ENCODE data around the gene NLGN1.
"Not testable (repeated sequence)": the region's sequence is repeated elsewhere in the genome, so short reads cannot be mapped to it uniquely, and the experiment has no call there.

NLGN1 gene

GRCh38 chr3:173397161-173398110, at the start of gene NLGN1:
Gene NLGN1, plus strand, starts transcription at chr3:173397744.
- DNase-seq (ENCODE audit: low read depth, low spot score) = peak; percentile 92

DNA sequence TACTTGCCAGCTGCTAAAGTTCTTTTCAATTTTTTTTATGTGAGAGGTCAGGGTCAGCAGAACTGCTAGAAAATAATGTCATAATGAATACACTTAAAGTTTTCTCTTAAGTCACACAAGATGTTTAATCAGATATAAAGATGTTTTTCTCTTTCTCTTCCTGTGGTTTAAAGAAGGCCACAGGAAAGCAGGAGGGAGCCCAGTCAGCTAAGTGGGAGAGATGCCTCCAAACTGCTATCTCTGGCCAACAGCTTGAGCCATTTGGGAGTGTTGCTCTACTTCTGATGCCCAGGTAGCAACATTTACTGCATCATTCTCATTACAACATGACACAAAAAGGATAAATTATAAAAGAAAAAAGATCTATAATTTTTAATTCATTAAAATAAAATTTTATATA, 45.7 kb upstream of the NLGN1 start:
- DNase-seq (ENCODE audit: low read depth, low spot score) = no peak

DNA sequence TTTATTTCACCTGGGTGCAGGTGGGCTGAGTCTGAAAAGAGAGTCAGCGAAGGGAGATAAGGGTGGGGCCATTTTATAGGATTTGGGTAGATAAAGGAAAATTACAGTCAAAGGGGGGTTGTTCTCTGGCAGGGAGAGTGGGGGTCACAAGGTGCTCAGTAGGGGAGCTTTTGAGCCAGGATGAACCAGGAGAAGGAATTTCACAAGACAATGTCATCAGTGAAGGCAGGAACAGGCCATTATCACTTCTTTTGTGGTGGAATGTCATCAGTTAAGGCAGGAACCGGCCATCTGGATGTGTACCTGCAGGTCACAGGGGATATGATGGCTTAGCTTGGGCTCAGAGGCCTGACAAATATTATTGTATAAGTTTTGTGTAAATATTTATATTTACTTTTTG, 44.4 kb upstream of the NLGN1 start:
- DNase-seq (ENCODE audit: low read depth, low spot score) = not testable (repeated sequence)

- no peak for DNase-seq (ENCODE audit: low read depth, low spot score)
These were observed 43.4 kb upstream of the NLGN1 start for GRCh38 chr3:173354124-173354523.

- peak; percentile 64 for DNase-seq (ENCODE audit: low read depth, low spot score)
These were observed 25.6 kb upstream of the NLGN1 start for GRCh38 chr3:173371848-173372487.

DNA sequence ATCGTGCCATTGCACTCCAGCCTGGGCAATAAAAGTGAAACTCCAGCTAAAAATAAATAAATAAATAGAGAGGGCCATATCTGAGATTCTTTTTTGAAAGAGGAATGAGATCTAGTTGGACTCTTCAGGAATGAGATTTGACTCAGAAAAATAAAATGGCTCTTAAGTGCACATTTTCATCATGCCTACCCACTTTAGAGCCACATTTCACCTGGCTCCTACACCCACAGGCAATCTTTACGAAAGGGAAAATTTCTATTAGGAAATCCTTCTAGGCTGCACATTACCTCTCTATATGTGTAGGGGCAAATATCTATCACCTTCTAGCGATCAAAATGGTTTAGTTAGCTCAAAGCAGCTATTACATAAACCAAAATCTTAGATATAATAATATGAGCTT, 16.9 kb upstream of the NLGN1 start:
- no peak for DNase-seq (ENCODE audit: low read depth, low spot score)

DNA sequence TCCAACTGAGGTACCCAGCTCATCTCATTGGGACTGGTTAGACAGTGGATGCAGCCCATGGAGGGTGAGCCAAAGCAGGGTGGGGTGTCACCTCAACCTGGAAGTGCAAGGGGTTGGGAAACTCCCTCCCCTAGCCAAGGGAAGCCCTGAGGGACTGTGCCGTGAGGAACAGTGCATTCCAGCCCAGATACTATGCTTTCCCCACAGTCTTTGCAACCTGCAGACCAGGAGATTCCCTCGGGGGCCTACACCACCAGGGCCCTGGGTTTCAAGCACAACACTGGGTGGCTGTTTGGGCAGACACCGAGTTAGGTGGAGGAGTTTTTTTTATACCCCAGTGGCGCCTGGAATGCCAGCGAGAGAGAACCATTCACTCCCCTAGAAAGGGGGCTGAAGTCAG, 15.6 kb upstream of the NLGN1 start:
- not testable (repeated sequence) for DNase-seq (ENCODE audit: low read depth, low spot score)

DNA sequence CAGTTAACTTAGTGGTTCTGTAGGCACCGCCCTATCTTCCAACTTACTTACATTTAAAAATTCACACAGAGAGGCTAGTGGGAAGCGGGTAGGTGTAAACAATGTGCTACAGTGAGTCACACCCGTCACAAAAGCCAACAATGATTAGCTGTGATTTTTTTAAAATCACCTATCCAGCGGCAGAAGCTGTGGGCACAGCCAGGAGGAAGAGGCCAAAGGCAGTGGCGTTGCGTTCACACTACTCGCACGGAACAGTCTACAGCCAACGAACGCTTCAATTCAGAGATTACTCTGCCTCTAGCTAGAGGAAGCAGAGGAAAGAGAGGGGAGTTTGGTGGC, 2.5 kb upstream of the NLGN1 start:
- DNase-seq (ENCODE audit: low read depth, low spot score) = no peak

DNA sequence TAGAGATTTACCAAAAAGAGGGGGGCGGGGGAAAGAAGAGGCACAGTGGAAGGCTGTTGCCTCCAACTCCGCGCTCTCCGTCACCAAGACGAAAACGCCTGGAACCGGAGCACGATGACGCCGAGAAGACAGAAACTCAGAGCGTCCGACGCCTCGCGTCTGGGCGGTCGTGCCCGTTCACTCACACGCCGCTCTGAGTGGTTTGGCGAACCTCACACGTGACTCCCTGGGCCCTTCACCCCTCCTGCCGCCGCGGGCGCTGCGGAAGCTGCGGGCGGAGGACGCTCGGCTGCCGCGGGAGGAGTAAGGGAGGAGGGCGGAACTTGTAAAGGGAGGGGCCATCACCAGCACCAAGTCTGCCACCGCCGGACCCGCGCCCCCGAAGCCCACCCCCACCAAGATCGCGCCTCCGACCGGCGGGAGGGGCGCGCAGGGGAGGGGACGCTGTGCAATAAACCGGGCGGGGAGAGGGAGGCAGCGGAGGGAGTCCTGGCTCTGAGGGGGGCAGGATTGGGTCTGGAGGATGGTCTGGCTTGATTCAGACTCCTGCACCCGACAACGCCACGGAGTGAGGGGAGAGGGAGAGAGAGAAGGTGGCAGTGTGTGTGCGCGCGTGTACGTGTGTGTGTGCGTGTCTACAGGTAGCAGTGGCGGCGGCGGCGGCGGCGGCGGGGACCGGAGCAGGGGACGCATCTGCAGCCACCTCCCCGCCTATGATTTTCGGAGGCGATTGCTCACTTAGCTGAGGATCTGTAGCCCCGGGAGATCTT, 1.9 kb upstream of the NLGN1 start:
- peak; percentile 95 for DNase-seq (ENCODE audit: low read depth, low spot score)

GRCh38 chr3:173396191-173397041, 1.1 kb upstream of the NLGN1 start:
- peak; percentile 49 for DNase-seq (ENCODE audit: low read depth, low spot score)

- DNase-seq (ENCODE audit: low read depth, low spot score) = peak; percentile 79
These were observed 551 bp downstream of the NLGN1 start for GRCh38 chr3:173398111-173398479.

- peak; percentile 20 for DNase-seq (ENCODE audit: low read depth, low spot score)
These were observed 1.5 kb downstream of the NLGN1 start for GRCh38 chr3:173399044-173399443.

GRCh38 chr3:173401369-173401768, 3.8 kb downstream of the NLGN1 start:
- no peak for DNase-seq (ENCODE audit: low read depth, low spot score)

DNA sequence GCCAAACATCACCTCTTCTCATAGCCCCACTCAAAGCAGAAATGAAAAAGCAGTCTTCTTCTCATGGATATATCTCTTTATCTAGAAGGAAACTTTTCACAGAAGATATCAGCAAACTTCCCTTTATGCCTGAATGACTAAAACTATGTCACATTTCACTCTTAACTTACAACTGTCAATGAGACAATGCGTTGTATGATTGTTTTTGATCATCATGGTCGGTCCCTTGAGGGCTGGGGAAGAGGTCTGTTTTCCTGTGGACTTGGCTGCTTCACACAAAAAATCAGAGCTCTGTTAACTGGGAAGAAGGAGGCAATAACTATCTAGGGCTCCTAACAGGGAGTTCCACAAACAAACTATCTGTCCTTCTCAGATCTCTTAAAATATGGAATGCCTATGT, 5.1 kb downstream of the NLGN1 start:
- DNase-seq (ENCODE audit: low read depth, low spot score) = no peak

- DNase-seq (ENCODE audit: low read depth, low spot score) = no peak
These were observed 5.8 kb downstream of the NLGN1 start for GRCh38 chr3:173403376-173403775.

- DNase-seq (ENCODE audit: low read depth, low spot score) = no peak
These were observed 6.6 kb downstream of the NLGN1 start for GRCh38 chr3:173404156-173404555.

GRCh38 chr3:173410436-173410835, 12.9 kb downstream of the NLGN1 start:
- DNase-seq (ENCODE audit: low read depth, low spot score) = peak; percentile 23

DNA sequence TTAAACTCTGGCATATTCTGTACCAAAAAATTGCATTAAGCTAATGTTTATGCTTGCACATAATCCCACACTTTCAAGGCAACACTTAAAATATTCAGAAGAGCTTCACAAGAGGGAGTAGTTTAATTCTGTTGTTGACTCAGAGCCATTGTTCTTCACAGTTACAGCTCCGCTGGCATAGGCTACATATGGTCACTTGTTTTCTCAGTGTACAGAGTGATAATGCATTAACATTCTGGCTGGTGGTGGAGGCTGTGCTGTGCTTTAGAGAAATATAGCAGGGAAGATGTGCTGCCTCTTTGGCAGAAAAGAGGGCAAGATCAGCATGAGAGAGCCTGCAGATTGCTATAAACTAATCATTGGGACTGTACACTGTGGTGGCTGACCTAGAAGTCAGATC, 13.3 kb downstream of the NLGN1 start:
- DNase-seq (ENCODE audit: low read depth, low spot score) = peak; percentile 38

GRCh38 chr3:173411375-173411973, 13.9 kb downstream of the NLGN1 start:
- peak; percentile 71 for DNase-seq (ENCODE audit: low read depth, low spot score)

- DNase-seq (ENCODE audit: low read depth, low spot score) = no peak
These were observed 18.5 kb downstream of the NLGN1 start for GRCh38 chr3:173416070-173416469.

GRCh38 chr3:173429076-173429475, 31.5 kb downstream of the NLGN1 start:
- no peak for DNase-seq (ENCODE audit: low read depth, low spot score)
